ENCODE results near the gene DDX47.
"Not testable (repeated sequence)": the region's sequence is repeated elsewhere in the genome, so short reads cannot be mapped to it uniquely, and the experiment has no call there.

Gene DDX47

GRCh38 chr12:12820376-12820775 lies 7.2 kb downstream of the DDX47 start:
- not testable (repeated sequence) for DNase-seq (ENCODE audit: low read depth in 2 of 2)

GRCh38 chr12:12821975-12822374 lies 8.8 kb downstream of the DDX47 start:
- no peak for DNase-seq (ENCODE audit: low read depth in 2 of 2)

- no peak for DNase-seq (ENCODE audit: low read depth in 2 of 2)
Measured at GRCh38 chr12:12822886-12823285, 9.7 kb downstream of the DDX47 start.

- DNase-seq (ENCODE audit: low read depth in 2 of 2): no peak
Measured at GRCh38 chr12:12823300-12823699, 10.2 kb downstream of the DDX47 start.

GRCh38 chr12:12823811-12824210 lies 10.7 kb downstream of the DDX47 start:
- no peak for DNase-seq (ENCODE audit: low read depth in 2 of 2)

GRCh38 chr12:12835378-12836146 lies 22.4 kb downstream of the DDX47 start:
- DNase-seq (ENCODE audit: low read depth in 2 of 2): no peak

- no peak for DNase-seq (ENCODE audit: low read depth in 2 of 2)
Measured at GRCh38 chr12:12836571-12836970, 23.4 kb downstream of the DDX47 start.

GRCh38 chr12:12837025-12837812 lies 24.1 kb downstream of the DDX47 start:
- DNase-seq (ENCODE audit: low read depth in 2 of 2): peak in 1 of 2 donors; percentile 8

GRCh38 chr12:12837813-12838153 lies 24.6 kb downstream of the DDX47 start:
- no peak for DNase-seq (ENCODE audit: low read depth in 2 of 2)

GRCh38 chr12:12839003-12839395 lies 25.9 kb downstream of the DDX47 start:
- DNase-seq (ENCODE audit: low read depth in 2 of 2): no peak

GRCh38 chr12:12839439-12839838 lies 26.3 kb downstream of the DDX47 start:
- DNase-seq (ENCODE audit: low read depth in 2 of 2): not testable (repeated sequence)

- DNase-seq (ENCODE audit: low read depth in 2 of 2): no peak
Measured at GRCh38 chr12:12839873-12840579, 26.9 kb downstream of the DDX47 start.

GRCh38 chr12:12840580-12840899 lies 27.4 kb downstream of the DDX47 start:
- no peak for DNase-seq (ENCODE audit: low read depth in 2 of 2)

- DNase-seq (ENCODE audit: low read depth in 2 of 2): not testable (repeated sequence)
Measured at GRCh38 chr12:12841428-12841827, 28.3 kb downstream of the DDX47 start.

GRCh38 chr12:12845794-12846243 lies 32.7 kb downstream of the DDX47 start:
- DNase-seq (ENCODE audit: low read depth in 2 of 2): no peak

- not testable (repeated sequence) for DNase-seq (ENCODE audit: low read depth in 2 of 2)
Measured at GRCh38 chr12:12846780-12847179, 33.6 kb downstream of the DDX47 start.

GRCh38 chr12:12853435-12853834 lies 40.3 kb downstream of the DDX47 start:
- no peak for DNase-seq (ENCODE audit: low read depth in 2 of 2)

- no peak for DNase-seq (ENCODE audit: low read depth in 2 of 2)
Measured at GRCh38 chr12:12859690-12860089, 46.5 kb downstream of the DDX47 start.

GRCh38 chr12:12864243-12864642 lies 51.1 kb downstream of the DDX47 start:
- no peak for DNase-seq (ENCODE audit: low read depth in 2 of 2)

- DNase-seq (ENCODE audit: low read depth in 2 of 2): no peak
Measured at GRCh38 chr12:12868477-12869235, 55.5 kb downstream of the DDX47 start.

GRCh38 chr12:12870465-12870864 lies 57.3 kb downstream of the DDX47 start:
- no peak for DNase-seq (ENCODE audit: low read depth in 2 of 2)

- DNase-seq (ENCODE audit: low read depth in 2 of 2): no peak
Measured at GRCh38 chr12:12871587-12872138, 58.5 kb downstream of the DDX47 start.

All from stimulated activated CD8-positive, alpha-beta memory T cell treated with anti-CD3 and anti-CD28 coated beads, Interleukin-15, amount 100 ng/mL, for 4 hours (primary cell).